SH-SY5Y (cell line): ENCODE data around the gene GPT2.

ENCODE experiments used
- GATA2 ChIP-seq: IDR thresholded peaks from 2 replicates; pipeline ENCODE4 v1.6.1; 2011; ENCODE audit warnings: mild to moderate bottlenecking, low read depth, low read length
- GATA3 ChIP-seq: IDR thresholded peaks from 2 replicates; pipeline ENCODE4 v1.6.1; 2011; ENCODE audit warnings: low read depth, mild to moderate bottlenecking, low read length, moderate library complexity

DNA sequence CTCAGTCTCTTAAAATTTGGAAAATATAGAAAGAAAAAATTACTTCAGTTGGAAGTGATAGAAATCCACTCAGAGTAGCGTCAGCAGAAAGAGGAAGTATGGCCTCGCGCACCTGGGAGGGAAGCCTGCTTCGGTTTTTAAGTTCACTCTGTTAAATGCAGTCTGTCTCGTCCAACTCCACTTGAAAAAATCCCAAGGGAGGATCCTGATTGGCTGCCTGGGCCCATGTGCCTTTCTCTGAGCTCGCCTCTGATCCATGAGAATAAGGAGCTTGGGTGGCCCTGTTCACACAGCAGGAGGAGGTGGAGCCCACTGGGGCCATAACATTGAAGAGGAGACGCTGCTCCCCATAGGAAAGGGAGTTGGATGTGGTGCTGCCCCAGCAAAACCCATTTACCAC is 48.6 kb downstream of the GPT2 start:
- TF ChIP-seq GATA3 (no peak), GATA2 (no peak)
